Activated CD4-positive, CD25-positive, alpha-beta regulatory T cell treated with anti-CD3 and anti-CD28 coated beads, Interleukin-2, amount 50 U/mL, for 72 hours (primary cell): ENCODE data around the gene WDR70.
"Not testable (repeated sequence)": the region's sequence is repeated elsewhere in the genome, so short reads cannot be mapped to it uniquely, and the experiment has no call there.

Source experiments
- DNase-seq: peaks from one replicate; pipeline ENCODE4 v3.0.0; 2021

WDR70 gene

DNA sequence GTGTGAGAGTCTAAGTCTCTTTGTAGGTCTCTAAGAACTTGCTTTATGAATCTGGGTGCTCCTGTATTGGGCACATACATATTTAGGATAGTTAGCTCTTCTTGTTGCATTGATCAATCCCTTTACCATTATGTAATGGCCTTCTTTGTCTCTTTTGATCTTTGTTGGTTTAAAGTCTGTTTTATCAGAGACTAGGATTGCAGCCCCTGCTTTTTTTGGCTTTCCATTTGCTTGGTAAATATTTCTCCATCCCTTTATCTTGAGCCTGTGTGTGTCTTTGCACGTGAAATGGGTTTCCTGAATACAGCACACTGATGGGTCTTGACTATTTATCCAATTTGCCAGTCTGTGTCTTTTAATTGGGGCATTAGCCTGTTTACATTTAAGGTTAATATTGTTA, 275.4 kb downstream of the WDR70 start:
- not testable (repeated sequence) for DNase-seq

DNA sequence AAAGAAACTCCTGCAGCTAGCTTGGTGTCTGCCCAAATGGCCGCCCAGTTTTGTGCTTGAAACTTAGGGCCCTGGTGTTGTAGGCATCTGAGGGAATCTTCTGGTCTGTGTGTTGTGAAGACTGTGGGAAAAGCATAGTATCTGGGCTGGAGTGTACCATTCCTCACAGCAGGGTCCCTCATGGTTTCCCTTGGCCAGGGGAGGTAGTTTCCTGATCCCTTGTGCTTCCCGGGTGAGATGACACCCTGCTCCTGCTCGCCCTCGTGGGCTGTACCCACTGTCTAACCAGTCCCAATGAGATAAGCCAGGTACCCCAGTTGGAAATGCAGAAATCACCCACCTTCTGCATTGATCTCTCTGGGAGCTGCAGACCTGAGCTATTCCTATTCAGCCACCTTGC, 277.9 kb downstream of the WDR70 start:
- DNase-seq = no peak

DNA sequence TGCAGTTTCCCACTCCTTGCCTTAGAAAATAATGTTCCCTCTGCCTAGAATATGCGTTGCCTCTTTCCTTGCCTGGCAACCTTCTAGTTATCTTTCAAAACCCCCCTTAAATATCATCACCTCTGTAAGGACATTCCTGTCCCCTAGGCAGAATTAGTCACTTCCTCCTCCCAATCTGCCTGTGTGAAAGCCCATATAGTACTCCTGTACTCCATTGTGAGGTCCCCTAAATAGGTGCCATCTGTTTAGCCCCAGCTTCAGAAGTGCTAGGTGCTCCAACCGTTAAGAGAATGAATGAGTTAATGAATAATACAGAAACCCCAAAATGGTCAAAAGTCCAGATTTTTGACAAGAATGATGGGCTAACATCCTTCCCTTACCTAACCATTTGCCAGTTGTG, 279.3 kb downstream of the WDR70 start:
- no peak for DNase-seq

DNA sequence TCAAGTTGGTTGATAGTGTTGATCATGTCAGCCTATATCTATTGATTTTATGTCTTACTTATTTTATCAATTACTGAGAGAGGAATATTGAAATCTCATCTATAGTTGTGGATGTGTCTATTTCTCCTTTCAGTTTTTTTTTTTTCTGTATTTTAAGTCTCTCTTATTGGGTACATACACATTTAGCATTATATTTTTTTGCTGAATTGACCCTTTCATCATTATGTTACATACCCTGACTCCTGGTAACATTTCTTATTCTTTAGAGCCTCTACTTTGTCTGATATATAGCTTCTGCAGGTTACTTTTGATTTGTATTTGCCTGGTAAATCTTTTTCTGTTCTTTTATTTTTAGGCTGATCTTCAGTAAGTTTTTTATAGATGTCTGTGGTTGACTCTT, 281.2 kb downstream of the WDR70 start:
- DNase-seq = no peak

DNA sequence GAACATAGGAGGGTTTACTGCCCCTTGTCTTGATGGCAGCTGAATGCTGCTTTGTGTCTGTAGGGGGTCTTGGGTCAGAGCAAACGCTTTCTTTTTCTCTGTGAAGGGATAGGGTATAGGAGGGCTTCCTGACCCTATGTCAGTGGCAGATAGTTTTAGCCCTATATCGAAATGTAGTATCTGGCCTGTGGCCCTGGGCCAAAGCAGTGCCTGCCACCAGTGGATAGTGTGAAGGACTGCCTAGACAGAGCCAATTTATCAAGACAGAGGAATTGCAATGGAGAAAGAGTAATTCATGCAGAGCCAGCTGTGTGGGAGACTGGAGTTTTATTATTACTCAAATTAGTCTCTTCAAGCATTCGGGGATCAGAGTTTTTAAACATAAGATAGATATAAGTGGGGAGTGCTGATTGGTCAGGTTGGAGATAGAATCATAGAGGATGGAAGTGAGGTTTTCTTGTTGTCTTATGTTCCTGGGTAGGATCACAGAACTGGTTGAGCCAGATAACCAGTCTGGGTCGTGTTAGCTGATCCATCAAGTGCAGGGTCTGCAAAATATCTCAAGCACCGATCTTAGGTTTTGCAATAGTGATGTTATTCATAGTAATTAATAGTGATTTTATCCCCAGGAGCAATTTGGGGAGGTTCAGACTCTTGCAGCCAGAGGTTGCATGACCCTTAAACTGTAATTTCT, 282.3 kb downstream of the WDR70 start:
- no peak for DNase-seq

DNA sequence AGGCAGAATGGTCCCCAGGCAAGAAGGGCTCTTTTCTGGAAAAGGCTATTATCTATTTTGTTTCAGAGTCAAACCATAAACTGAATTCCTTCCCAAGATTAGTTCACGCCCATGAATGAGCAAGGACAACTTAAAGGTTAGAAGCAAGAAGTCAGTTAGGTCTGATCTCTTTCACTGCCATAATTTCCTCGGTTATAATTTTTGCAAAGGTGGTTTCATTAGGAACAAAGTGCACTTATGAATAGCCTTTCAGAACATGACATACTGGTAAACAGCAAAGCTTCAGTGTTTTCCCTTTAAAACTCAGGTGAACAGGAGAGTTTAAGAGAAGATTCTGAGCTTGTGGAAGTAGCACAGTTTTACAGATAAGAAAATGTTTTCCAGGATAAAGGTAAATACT, 282.8 kb downstream of the WDR70 start:
- DNase-seq = no peak

DNA sequence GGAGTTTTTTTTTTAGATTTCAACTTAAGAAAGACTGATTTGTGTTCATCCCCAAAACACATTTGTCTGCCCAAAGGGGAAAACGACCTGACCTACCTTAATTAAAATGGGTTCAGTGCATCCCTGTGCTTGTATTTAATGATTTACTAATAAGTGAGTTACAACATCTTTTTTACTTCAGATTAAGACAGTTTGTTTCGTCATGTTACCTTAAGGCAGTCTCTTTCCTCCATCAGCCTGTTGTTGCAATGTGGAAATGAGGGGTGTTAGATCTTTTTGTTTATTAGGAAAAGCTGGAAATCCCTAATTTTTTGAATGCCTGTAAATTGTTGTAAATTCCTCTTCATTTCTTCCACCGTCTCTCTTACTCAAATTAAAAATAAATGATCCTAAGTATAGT, 283.2 kb downstream of the WDR70 start:
- no peak for DNase-seq

DNA sequence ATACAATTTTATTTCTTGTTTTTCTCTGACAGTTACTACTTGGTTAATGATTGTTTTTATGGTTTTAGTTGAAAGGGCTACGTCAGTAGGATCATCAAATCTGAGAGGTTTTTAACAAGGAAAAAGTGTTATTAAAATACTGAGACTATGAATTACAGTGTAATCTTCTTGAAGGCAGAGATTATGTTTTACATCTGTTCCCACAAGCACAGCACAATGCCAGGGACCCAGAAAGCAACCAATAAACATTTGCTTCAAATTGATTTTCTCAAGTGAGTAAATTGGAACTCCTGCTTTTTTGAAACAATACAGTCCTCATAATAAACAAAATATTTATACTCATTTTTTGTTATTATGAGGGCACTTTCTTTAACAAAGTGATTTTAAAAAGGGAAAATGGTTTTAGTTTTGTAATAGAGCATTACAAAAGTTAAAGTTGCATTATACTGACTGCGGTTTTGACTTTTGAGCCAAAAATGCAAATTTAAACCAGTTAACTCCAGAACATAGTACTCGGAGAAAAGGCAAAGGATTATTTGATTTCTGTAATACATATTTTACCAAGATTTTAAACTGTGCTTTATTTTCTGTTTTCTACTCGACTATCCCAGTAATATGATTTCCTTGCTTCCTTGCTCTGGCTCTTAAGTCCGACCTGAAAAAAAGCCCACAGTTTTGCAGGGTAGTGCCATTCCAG, 283.8 kb downstream of the WDR70 start:
- DNase-seq = no peak

DNA sequence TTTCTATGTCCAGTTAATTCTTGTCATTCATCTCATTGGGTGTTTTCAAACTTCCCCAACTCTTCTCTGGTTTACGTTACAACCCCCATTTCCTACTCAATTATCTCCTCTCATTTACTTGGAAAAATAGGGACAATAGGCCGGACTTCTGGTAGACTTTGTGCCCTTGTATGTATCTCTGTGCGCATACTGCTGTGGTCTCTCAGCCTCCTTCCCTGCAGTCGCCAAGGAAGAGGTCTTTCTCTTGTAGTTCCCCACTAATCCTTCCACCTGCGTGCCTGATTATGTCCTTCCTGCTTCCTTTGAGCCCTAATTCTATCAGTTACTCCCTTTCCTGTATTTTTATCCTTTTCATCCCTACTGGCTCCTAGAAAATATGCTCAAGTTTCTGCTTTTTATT, 284.4 kb downstream of the WDR70 start:
- no peak for DNase-seq

DNA sequence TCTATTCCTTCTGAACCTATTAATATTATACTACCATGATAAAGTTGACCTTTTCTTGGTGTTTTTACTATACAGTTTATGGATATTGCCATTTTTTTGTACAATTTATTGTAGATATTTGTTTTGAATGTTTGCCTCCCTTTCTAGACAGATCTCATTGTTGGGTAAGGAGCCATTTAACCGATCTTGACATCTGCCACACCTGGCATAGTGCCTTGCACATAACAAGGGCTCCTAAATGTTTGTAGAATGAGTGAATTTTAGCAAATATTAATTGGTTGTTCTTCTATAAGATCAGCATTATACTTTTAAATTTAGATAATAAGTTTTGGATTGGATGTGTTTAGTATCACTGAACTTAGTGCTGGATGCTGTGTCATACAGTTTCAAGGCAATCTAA, 285.4 kb downstream of the WDR70 start:
- no peak for DNase-seq

DNA sequence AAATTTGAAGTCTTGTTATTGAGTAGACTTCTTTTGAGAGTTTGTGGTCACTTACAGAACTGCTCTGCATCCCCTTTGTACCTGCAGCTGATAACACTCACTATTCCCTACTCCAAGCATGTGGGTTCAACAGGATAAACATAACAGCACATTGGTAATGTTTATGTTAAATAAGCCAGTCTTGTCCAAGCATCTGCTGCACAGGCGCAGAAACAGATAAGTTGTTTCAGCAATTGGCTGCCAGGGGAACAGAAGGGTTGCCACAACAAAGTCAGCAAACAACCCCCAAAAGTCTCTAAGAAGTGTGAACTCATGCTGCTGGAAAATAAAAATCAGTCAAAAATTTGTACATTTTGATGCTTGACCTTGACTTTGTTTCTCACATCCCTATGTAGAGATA, 286.2 kb downstream of the WDR70 start:
- DNase-seq = no peak

DNA sequence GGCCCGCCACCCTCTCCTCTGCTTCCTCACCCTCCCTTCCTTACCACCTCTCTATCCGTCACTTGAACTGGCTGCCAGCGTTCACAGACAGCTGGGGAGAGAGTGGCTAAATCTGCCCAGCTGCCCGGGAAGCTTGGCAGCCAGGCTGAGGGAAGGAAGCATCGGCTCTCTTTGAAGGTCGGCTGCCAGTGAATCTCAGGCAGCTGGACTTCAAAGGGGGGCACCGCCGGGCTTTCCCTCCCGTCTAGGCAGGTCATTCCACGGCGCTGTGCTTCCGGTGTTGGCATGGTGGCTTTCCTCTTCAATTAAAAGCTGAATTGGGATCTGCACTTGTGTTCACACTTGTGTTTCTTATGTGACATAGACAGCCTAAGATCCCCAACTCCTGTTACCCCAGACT, 286.8 kb downstream of the WDR70 start:
- DNase-seq = no peak

DNA sequence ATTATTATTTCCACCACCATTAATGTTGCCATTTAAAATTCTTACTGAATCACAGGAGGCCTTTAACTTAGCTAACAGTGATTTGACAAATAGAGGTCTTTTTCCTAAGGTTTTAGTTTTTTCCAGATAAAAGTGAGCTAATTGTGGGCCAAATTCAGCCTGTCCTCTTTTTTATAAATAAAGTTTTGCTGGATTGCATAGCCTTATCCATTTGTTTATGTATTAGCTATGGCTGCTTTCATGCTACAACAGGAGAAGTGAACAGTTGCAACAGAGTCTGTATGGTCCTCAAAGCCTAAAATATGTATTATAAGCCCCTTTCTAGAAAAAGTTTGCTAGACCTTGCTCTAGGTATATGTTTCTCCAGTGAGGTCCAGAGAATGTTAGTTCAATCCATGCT, 288.3 kb downstream of the WDR70 start:
- DNase-seq = no peak

DNA sequence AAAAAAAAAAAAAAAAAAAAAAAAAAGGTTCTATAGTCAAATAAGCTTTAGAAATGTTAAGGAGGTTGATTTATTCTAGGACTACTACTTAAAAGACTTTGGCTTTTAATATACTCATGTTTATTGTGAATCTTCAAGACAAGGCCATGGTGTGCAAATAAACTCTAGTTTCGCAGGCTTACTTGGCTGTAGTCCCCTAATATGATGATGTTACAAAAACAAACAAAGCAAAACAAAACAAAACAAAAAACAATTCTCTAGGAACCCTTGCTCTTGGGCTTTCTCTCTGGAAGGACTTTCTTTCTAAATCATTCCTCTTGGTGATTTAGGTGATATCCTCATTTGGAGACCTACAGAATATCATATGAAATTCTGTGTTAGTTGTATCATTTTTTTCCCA, 288.7 kb downstream of the WDR70 start:
- no peak for DNase-seq

DNA sequence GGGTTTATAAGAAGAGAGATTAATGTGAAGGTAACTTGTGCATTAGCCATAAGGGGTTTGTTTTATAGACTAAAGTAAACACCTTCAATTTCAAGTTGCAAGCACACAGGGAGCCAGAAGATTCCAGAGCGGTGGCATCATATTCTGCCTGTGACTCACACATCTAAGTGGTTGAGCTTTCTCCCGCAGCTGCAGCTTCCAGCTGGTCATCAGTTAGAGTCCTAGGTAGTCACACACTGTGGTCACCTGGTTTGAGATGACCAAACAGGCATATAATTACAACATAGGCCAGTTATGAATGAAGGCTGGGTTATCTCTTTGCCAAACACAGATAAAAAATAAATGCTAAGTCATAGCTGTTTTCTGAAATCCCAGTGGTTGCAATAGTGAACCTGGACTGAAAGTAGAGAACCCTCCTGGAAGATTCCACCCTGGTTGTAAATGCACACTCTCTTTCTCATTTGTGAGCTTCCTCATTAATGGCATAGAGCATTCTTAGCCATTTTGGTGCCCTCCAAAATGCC, 289.5 kb downstream of the WDR70 start:
- DNase-seq = no peak

DNA sequence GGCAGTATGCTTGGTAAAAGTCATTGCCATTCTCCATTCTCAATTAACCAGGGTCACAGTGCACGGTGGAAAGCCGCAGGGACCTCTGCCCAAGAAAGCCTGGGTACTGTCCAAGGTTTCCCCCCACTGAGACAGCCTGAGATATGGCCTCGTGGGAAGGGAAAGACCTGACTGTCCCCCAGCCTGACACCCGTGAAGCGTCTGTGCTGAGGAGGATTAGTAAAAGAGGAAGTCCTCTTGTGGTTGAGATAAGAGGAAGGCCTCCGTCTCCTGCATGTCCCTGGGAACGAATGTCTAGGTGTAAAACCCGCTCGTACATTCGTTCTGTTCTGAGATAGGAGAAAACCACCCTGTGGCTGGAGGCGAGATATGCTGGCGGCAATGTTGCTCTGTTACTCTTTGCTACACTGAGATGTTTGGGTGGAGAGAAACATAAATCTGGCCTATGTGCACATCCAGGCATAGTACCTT, 293.0 kb downstream of the WDR70 start:
- DNase-seq = not testable (repeated sequence)

DNA sequence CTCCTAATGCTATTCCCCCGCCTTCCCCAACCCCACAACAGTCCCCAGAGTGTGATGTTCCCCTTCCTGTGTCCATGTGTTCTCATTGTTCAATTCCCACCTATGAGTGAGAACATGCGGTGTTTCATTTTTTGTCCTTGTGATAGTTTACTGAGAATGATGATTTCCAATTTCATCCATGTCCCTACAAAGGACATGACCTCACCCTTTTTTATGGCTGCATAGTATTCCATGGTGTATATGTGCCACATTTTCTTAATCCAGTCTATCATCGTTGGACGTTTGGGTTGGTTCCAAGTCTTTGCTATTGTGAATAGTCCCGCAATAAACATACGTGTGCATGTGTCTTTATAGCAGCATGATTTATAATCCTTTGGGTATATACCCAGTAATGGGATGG, 295.2 kb downstream of the WDR70 start:
- not testable (repeated sequence) for DNase-seq

DNA sequence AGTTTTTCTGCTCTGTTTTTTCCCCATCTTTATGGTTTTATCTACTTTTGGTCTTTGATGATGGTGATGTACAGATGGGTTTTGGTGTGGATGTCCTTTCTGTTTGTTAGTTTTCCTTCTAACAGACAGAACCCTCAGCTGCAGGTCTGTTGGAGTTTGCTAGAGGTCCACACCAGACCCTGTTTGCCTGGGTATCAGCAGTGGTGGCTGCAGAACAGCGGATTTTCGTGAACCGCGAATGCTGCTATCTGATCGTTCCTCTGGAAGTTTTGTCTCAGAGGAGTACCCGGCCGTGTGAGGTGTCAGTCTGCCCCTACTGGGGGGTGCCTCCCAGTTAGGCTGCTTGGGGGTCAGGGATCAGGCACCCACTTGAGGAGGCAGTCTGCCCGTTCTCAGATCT, 300.2 kb downstream of the WDR70 start:
- not testable (repeated sequence) for DNase-seq

DNA sequence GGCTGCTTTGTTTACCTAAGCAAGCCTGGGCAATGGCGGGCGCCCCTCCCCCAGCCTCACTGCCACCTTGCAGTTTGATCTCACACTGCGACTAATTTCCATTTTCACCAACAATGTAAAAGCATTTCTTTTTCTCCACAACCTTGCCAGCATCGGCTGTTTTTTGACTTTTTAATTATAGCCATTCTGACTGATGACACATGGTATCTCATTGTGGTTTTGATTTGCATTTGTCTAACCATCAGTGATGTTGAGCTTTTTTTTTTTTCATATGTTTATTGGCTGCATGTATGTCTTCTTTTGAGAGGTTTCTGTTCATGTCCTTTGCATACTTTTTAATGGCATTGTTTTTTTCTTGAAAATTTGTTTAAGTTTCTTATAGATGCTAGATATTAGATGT, 300.8 kb downstream of the WDR70 start:
- not testable (repeated sequence) for DNase-seq

DNA sequence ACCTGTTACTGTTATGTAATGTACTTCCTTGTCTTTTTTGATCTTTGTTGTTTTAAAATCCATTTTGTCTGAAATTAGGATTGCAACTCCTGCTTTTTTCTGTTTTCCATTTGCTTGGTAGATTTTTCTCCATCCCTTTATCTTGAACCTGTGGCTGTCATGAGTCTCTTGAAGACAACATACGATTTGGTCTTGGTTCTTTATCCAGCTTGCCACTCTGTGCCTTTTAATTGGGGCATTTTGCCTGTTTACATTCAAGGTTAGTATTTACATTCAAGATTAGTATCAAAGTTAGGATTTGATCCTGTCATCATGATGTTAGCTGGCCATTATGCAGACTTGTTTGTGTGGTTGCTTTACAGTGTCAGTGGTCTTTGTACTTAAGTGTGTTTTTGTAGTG, 304.0 kb downstream of the WDR70 start:
- no peak for DNase-seq

DNA sequence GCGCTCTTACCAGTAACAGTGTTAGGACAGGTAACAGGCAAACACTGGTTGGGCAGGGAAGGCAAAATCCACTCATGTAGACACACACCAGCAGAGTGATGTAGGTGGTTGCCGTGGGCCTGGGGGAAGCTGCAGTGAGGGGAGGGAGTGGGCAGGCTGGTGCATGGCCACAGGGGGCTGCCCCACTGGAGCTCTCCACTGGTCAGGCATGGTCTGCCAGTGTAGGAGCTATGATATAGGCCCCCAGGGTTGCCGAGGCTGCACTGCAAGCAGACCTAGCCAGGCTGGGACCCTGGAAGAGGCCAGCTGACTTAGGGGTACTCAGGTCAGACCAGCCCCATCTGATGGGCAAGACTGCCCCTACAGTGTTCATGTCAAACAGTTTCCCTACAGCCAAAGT, 306.1 kb downstream of the WDR70 start:
- no peak for DNase-seq

DNA sequence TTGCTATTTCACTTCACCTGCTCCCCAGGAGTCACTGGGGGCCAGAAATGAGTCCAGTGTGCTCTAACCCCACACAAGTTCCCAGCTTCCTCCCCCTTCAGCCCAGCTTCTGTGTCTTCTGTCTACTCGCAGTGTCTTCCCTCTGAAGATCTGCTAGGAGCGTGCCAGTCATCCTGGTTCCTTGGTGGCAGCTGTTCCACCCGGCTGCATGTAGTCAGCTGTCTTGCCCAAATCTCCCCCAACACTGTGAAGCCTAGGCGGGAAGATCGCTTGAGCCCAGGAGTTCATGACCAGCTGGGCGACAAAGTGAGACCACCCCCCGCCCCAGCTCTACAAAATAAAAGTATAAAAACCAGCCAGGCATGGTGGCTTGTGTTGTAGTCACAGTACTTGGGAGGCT, 306.7 kb downstream of the WDR70 start:
- DNase-seq = no peak

DNA sequence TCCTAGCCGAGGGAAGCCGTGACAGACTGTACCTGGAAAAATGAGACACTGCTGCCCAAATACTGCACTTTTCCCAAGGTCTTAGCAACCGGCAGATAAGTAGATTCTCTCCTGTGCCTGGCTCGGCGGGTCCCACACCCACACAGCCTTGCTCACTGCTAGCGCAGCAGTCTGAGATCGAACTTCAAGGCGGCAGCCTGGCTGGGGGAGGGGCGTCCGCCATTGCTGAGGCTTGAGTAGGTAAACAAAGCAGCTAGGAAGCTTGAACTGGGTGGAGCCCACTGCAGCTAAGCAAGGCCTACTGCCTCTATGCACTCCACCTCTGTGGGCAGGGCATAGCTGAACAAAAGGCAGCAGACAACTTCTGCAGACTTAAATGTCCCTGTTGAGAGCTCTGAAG, 309.8 kb downstream of the WDR70 start:
- not testable (repeated sequence) for DNase-seq

DNA sequence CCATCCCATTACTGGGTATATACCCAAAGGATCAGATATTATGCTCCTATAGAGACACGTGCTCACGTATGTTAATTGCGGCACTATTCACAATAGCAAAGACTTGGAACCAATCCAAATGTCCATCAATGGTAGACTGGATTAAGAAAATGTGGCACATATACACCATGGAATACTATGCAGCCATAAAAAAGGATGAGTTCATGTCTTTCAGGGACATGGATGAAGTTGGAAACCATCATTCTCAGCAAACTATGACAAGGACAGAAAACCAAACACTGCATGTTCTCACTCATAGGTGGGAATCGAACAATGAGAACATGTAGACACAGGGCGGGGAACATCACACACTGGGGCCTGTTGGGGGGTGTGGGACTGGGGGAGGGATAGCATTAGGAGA, 315.2 kb downstream of the WDR70 start:
- not testable (repeated sequence) for DNase-seq

DNA sequence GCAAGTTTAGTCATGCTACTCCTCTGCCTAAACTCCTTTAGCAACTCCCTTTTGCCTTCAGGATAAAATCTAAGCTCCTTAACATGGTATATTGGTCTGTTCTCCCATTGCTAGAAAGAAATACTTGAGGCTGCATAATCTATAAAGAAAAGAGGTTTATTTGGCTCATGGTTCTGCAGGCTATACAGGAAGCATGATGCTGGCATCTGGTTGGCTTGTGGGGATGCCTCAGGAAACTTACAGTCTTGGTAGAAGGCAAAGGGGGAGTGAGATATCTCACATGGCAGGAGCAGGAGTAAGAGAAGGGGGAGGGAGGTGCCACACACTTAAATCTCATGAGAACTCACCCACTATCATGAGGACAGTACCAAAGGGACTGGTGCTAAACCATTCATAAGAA, 315.7 kb downstream of the WDR70 start:
- DNase-seq = no peak
